ENCODE data around the gene CSH2. TPM values are rescaled to one million over a fixed set of nuclear protein-coding genes. Genes with fewer than 3 reads are reported as not detected.

The CSH2 gene
- total and polyA plus RNA-seq, 9 of the 15 experiments (the other 6 are each of a cell fraction or from before 2014, with no cell fraction given): not detected

- TF ChIP-seq MLX (CRISPR knock-in tag; conservative IDR thresholded peaks at IDR 0.05): 0 out of 4 replicates have a peak, but pooled peaks have one; percentile 31 to 42
- no peak for TF ChIP-seq HINFP (tag; conservative IDR thresholded peaks at IDR 0.05; ENCODE audit: low read depth)
- TF ChIP-seq SPI1 (IDR thresholded peaks at IDR 0.05; ENCODE audit: borderline replicate concordance, low read depth, low read length): peak; percentile 79
- TF ChIP-seq NRF1 (conservative IDR thresholded peaks at IDR 0.05 in 1 of 2, IDR thresholded peaks at IDR 0.05 in 1 of 2): peak; percentile 86 to 88
- no peak for TF ChIP-seq FOXA1 (IDR thresholded peaks at IDR 0.05; ENCODE audit: borderline replicate concordance)
- no peak for TF ChIP-seq ZNF780A (CRISPR knock-in tag; IDR thresholded peaks at IDR 0.05)
- TF ChIP-seq HMGXB4 (CRISPR knock-in tag; IDR thresholded peaks at IDR 0.05): peak; percentile 94
- no peak for TF ChIP-seq HDAC6 (IDR thresholded peaks at IDR 0.05; ENCODE audit: low read depth, low read length)
- TF ChIP-seq MAX (CRISPR knock-in tag; IDR thresholded peaks at IDR 0.05): peak; percentile 36; the same call in 1 of the 2 replicates
- peak; percentile 76 for TF ChIP-seq SOX6 (IDR thresholded peaks at IDR 0.05)
- peak in 1 of 2 experiments; percentile 18; a peak in 1 of 4 replicates for TF ChIP-seq RAD21 (CRISPR knock-in tag; conservative IDR thresholded peaks at IDR 0.05 in 1 of 2, IDR thresholded peaks at IDR 0.05 in 1 of 2)
- TF ChIP-seq HCFC1 (IDR thresholded peaks at IDR 0.05; ENCODE audit: low read depth, low read length): peak; percentile 74
- no peak for TF ChIP-seq CEBPZ (IDR thresholded peaks at IDR 0.05; ENCODE audit: borderline replicate concordance, low read depth, low read length)
- TF ChIP-seq BMI1 (IDR thresholded peaks at IDR 0.05; ENCODE audit: low read length): no peak
- TF ChIP-seq TCF7 (IDR thresholded peaks at IDR 0.05; ENCODE audit: borderline replicate concordance): peak; percentile 72; the same call in 1 of the 2 replicates
- no peak for TF ChIP-seq POLR2AphosphoS2 (IDR thresholded peaks at IDR 0.05; ENCODE audit: low read length)
Measured at GRCh38 chr17:63842540-63843386, 30.7 kb downstream of the CSH2 start, which contains the start of gene SMARCD2 (continued).

Data from K562 (cell line).